PC-9 (cell line): ENCODE data around the gene ACOT12. TPM values are rescaled to one million over a fixed set of nuclear protein-coding genes. Genes with fewer than 3 reads are reported as not detected.

Experiments used
- BruUV-seq: library from RNA; stranded (reverse); fragments of 400-500 nt; replicated peaks from 2 replicates; lab custom pipeline; 2021; lab: Mats Ljungman, UMichigan
- CTCF ChIA-PET: fragments of 300-600 bp; sonication (Branson Sonifier 250); formaldehyde crosslinking; loops from one replicate; lab custom pipeline; 2022; ENCODE audit warnings: antibody characterized with exemption; lab: Charles Lee
- POLR2A ChIA-PET: fragments of 300-600 bp; sonication (Branson Sonifier 250); formaldehyde crosslinking; loops from one replicate; lab custom pipeline; 2022; ENCODE audit warnings: antibody characterized with exemption; ENCODE audit not compliant: unreplicated experiment; lab: Charles Lee
- DNase-seq, 2 experiments: peaks; one replicate each; pipeline versions ENCODE4 v3.0.0 to v3.0.0-alpha.2; 2015 to 2022; ENCODE audit warnings: mixed read lengths in 1 of 2
- H2AFZ ChIP-seq: fragments of 200-600 bp; sonication (generic); 2 replicates; pipeline ENCODE4 v1.8.1; 2017; ENCODE audit warnings: antibody characterized with exemption
- H3F3A ChIP-seq: fragments of 200-600 bp; sonication (generic); 2 replicates; pipeline ENCODE4 v1.8.1; 2017; ENCODE audit warnings: antibody characterized with exemption, mild to moderate bottlenecking, low read depth; ENCODE audit not compliant: insufficient read depth
- H3K27ac ChIP-seq: fragments of 200-600 bp; sonication (generic); 2 replicates; pipeline ENCODE4 v1.6.1; 2016; ENCODE audit warnings: mixed run types
- H3K27me3 ChIP-seq: fragments of 200-600 bp; sonication (generic); 2 replicates; pipeline ENCODE4 v1.6.1; 2016; ENCODE audit warnings: low read depth, mixed run types; ENCODE audit not compliant: insufficient read depth
- H3K36me3 ChIP-seq: fragments of 200-600 bp; sonication (generic); 2 replicates; pipeline ENCODE4 v1.6.1; 2016; ENCODE audit warnings: low read depth, mixed run types
- H3K4me1 ChIP-seq: fragments of 200-600 bp; sonication (generic); replicated peaks from 2 replicates; pipeline ENCODE4 v1.6.1; 2016; ENCODE audit warnings: mixed run types; ENCODE audit not compliant: insufficient read depth
- H3K4me2 ChIP-seq: fragments of 200-600 bp; sonication (generic); 2 replicates; pipeline ENCODE4 v1.6.1; 2017; ENCODE audit warnings: mixed run types
- H3K4me3 ChIP-seq: fragments of 200-600 bp; sonication (generic); 2 replicates; pipeline ENCODE4 v1.6.1; 2016; ENCODE audit warnings: mixed run types
- H3K79me2 ChIP-seq: fragments of 200-600 bp; sonication (generic); 2 replicates; pipeline ENCODE4 v1.6.1; 2017; ENCODE audit warnings: low read depth, mixed run types
- H3K9me2 ChIP-seq: fragments of 200-600 bp; sonication (generic); 2 replicates; pipeline ENCODE4 v1.8.1; 2017; ENCODE audit warnings: mild to moderate bottlenecking; ENCODE audit not compliant: insufficient read depth
- H3K9me3 ChIP-seq: fragments of 200-600 bp; sonication (generic); 2 replicates; pipeline ENCODE4 v1.8.1; 2016; ENCODE audit warnings: low read depth; ENCODE audit not compliant: insufficient read depth
- H4K20me1 ChIP-seq: fragments of 200-600 bp; sonication (generic); 2 replicates; pipeline ENCODE4 v1.8.1; 2017; ENCODE audit not compliant: insufficient read depth
- CTCF ChIP-seq: fragments of 200-600 bp; sonication (generic); conservative IDR thresholded peaks from 2 replicates; pipeline ENCODE4 v1.6.1; 2017; ENCODE audit warnings: mixed run types, antibody characterized with exemption, mild to moderate bottlenecking, moderate library complexity
- EZH2 ChIP-seq: fragments of 200-600 bp; sonication (generic); IDR thresholded peaks from 2 replicates; pipeline ENCODE4 v1.8.0; 2017; ENCODE audit warnings: antibody characterized with exemption, low read depth
- intact Hi-C: fragments of 100-400 bp; cut with micrococcal nuclease; formaldehyde crosslinking; loops from one replicate; pipeline ENCODE4 v1.10.0; 2022; ENCODE audit not compliant: unreplicated experiment
- total RNA-seq: library from RNA; stranded (reverse); gene quantifications from 2 replicates; pipeline ENCODE4 v1.2.3, GENCODE V29; 2021

Gene ACOT12
- total RNA-seq, 1 experiment from 2014 or later, result not detected

GRCh38 chr5:81429363-81429762 lies 35.4 kb upstream of the ACOT12 start:
- H3K36me3 ChIP-seq, result no peaks in the 10 kb centered on the region
- H3K4me3 ChIP-seq, result no peak overlapping the region
- no peaks in the 10 kb centered on the region for H3K9me2 ChIP-seq
- H3K4me2 ChIP-seq, result no peak overlapping the region
- H3F3A ChIP-seq, result no peaks in the 10 kb centered on the region
- ChIA-PET POLR2A (no interaction called here), CTCF (no interaction called here)
- no TSS peak for BruUV-seq
- no peaks in the 10 kb centered on the region for H3K9me3 ChIP-seq
- DNase-seq, result no peak
- TF ChIP-seq EZH2 (no peak), CTCF (no peak)
- no peaks in the 10 kb centered on the region for H4K20me1 ChIP-seq
- H3K79me2 ChIP-seq, result no peaks in the 10 kb centered on the region
- H3K4me1 ChIP-seq, result peaks cover 14% of the 10 kb centered on the region
- H2AFZ ChIP-seq, result no peak overlapping the region
- H3K27ac ChIP-seq, result no peak overlapping the region
- intact Hi-C loops, result loop anchor here (5.0 kb wide), 2 partner anchors 78 to 323 kb away; partner anchors contain the start of gene SSBP2
- H3K27me3 ChIP-seq, result no peaks in the 10 kb centered on the region

- Histone ChIP-seq H3K36me3 (no peaks in the 10 kb centered on the region), H3K9me3 (no peaks in the 10 kb centered on the region), H3K27me3 (no peaks in the 10 kb centered on the region), H3K9me2 (no peaks in the 10 kb centered on the region), H3K4me3 (no peak overlapping the region), H4K20me1 (no peaks in the 10 kb centered on the region), H3F3A (no peaks in the 10 kb centered on the region), H3K79me2 (no peaks in the 10 kb centered on the region), H2AFZ (no peak overlapping the region), H3K27ac (no peak overlapping the region), H3K4me2 (no peak overlapping the region), H3K4me1 (peaks cover 14% of the 10 kb centered on the region)
- TF ChIP-seq CTCF, result no peak
- no peak for TF ChIP-seq EZH2
- ChIA-PET CTCF (interaction anchor here (0.6 kb wide), 1 partner anchor 15 kb away, joined by 3 read pairs; no protein-coding TSS in a partner anchor), POLR2A (no interaction called here)
- no peak for DNase-seq
- BruUV-seq, result no TSS peak
- intact Hi-C loops, result loop anchor here (5.0 kb wide), 2 partner anchors 78 to 323 kb away; partner anchors contain the start of gene SSBP2
Measured at GRCh38 chr5:81428861-81429260, 34.9 kb upstream of the ACOT12 start.

- Histone ChIP-seq H3K9me2 (no peaks in the 10 kb centered on the region), H3K9me3 (no peaks in the 10 kb centered on the region), H3K27ac (no peak overlapping the region), H3K79me2 (no peaks in the 10 kb centered on the region), H4K20me1 (no peaks in the 10 kb centered on the region), H3K4me2 (no peak overlapping the region), H3K4me3 (no peak overlapping the region), H3K4me1 (peaks cover 14% of the 10 kb centered on the region), H3K36me3 (no peaks in the 10 kb centered on the region), H3F3A (0 out of 2 replicates have a peak, but pooled peaks cover 3% of the 10 kb centered on the region), H2AFZ (no peak overlapping the region), H3K27me3 (no peaks in the 10 kb centered on the region)
- BruUV-seq, result no TSS peak
- ChIA-PET POLR2A (no interaction called here), CTCF (interaction anchor here (0.6 kb wide), 1 partner anchor 15 kb away, joined by 3 read pairs; no protein-coding TSS in a partner anchor)
- DNase-seq, result no peak
- TF ChIP-seq EZH2 (no peak), CTCF (no peak)
- intact Hi-C loops, result loop anchor here (5.0 kb wide), 2 partner anchors 79 to 324 kb away; partner anchors contain the start of gene SSBP2
Measured at GRCh38 chr5:81428446-81428845, 34.5 kb upstream of the ACOT12 start.
